Esophagus squamous epithelium (tissue), 5 donors: ENCODE results near the gene TEX29. TPM values are rescaled to one million over a fixed set of nuclear protein-coding genes. Genes with fewer than 3 reads are reported as not detected.

Experiments
- DNase-seq: peaks from one replicate; lab custom pipeline; 2025; lab: John Stamatoyannopoulos, UW
- H3K27ac ChIP-seq, 4 donors: fragments of 200-600 bp; sonication (generic); one replicate each; pipeline ENCODE4 v1.5.1; 2016 to 2019; ENCODE audit warnings: mild to moderate bottlenecking in 1 of 4
- H3K27me3 ChIP-seq, 4 donors: fragments of 200-600 bp; sonication (generic); 1 replicate in 3 of 4; 2 replicates in 1 of 4; pipeline versions ENCODE4 v1.5.1 to v1.6.0; 2017 to 2021; ENCODE audit warnings: antibody characterized with exemption in 1 of 4
- H3K36me3 ChIP-seq, 3 donors: fragments of 200-600 bp; sonication (generic); one replicate each; pipeline ENCODE4 v1.5.1; 2016 to 2019
- H3K4me1 ChIP-seq, 3 donors: fragments of 200-600 bp; sonication (generic); one replicate each; pipeline ENCODE4 v1.5.1; 2017 to 2019
- H3K4me3 ChIP-seq, 4 donors: fragments of 200-600 bp; sonication (generic); 1 replicate in 3 of 4; 2 replicates in 1 of 4; pipeline ENCODE4 v1.5.1; 2016 to 2019; ENCODE audit warnings: mild to moderate bottlenecking in 2 of 4, moderate library complexity in 1 of 4
- H3K9me3 ChIP-seq, 3 donors: fragments of 200-600 bp; sonication (generic); one replicate each; pipeline ENCODE4 v1.5.1; 2016 to 2019
- CTCF ChIP-seq, 6 experiments: fragments of 450-650 bp in 4 of 6; fragments of 200-600 bp in 2 of 6; sonication (generic) in 2 of 6; IDR thresholded peaks; one replicate each; pipeline ENCODE4 v1.5.1; 2016 to 2019; ENCODE audit warnings: antibody characterized with exemption in 6 of 6, mild to moderate bottlenecking in 4 of 6, moderate library complexity in 4 of 6
- POLR2A ChIP-seq, 4 donors: fragments of 450-650 bp; IDR thresholded peaks; one replicate each; pipeline ENCODE4 v1.6.1; 2017; ENCODE audit warnings: antibody characterized with exemption in 4 of 4, mild to moderate bottlenecking in 4 of 4, moderate library complexity in 3 of 4
- WGBS, 2 donors: methylation state at CpG; one replicate each; pipeline ENCODE4 v1.1.5; 2018; 5-methylcytosine and 5-hydroxymethylcytosine counted together
- intact Hi-C: fragments of 100-400 bp; cut with DNase I; formaldehyde crosslinking; loops from one replicate; pipeline ENCODE4 v1.15.0; 2022
- total RNA-seq, 4 donors: library from RNA; depleted of rRNA; stranded (reverse); fragments of >200 nt; gene quantifications; one replicate each; pipeline ENCODE4 v1.1.0, GENCODE V29; 2016
- donor health status: DM: yes; HTN: yes; CAD: no.

TEX29 gene
- total RNA-seq, 4 donors from 2014 or later: not detected

GRCh38 chr13:111304603-111305289 is 15.7 kb upstream of the TEX29 start:
- peaks cover 14 to 92% (median 46%) of the 10 kb centered on the region in 3 donors for H3K36me3 ChIP-seq
- intact Hi-C loops: no loop called here

GRCh38 chr13:111312944-111313590 is 7.4 kb upstream of the TEX29 start:
- Histone ChIP-seq H3K36me3 (peaks cover 0 to 32% (median 4%) of the 10 kb centered on the region in 3 donors), H3K27ac (no peak overlapping the region), H3K9me3 (peaks cover 0 to 11% (median 6%) of the 10 kb centered on the region in 3 donors), H3K4me3 (no peak overlapping the region), H3K4me1 (no peaks in the 10 kb centered on the region), H3K27me3 (no peaks in the 10 kb centered on the region)
- WGBS, 2 donors: 95 to 100% methylated on average over 4 to 9 of the region's 17 CpGs
- no peak for DNase-seq
- TF ChIP-seq CTCF (IDR thresholded peaks at IDR 0.05) (no peak), POLR2A (IDR thresholded peaks at IDR 0.05) (no peak)
- intact Hi-C loops: no loop called here

More at GRCh38 chr13:111304603-111305289, 15.7 kb upstream of the TEX29 start:
- Histone ChIP-seq H3K4me1 (peaks cover 0 to 13% (median 0%) of the 10 kb centered on the region in 3 donors), H3K27me3 (no peaks in the 10 kb centered on the region), H3K27ac (no peak overlapping the region), H3K9me3 (no peaks in the 10 kb centered on the region), H3K4me3 (no peak overlapping the region)
- no peak for DNase-seq
- WGBS, 2 donors: 89 to 92% methylated on average over 16 to 20 of the region's 20 CpGs
- TF ChIP-seq CTCF (IDR thresholded peaks at IDR 0.05) (no peak), POLR2A (IDR thresholded peaks at IDR 0.05) (no peak)

- no peak overlapping the region for H3K27ac ChIP-seq
- peaks cover 0 to 11% (median 6%) of the 10 kb centered on the region in 3 donors for H3K9me3 ChIP-seq
- no peak overlapping the region for H3K4me3 ChIP-seq
- H3K36me3 ChIP-seq: peaks cover 0 to 23% (median 4%) of the 10 kb centered on the region in 3 donors
- H3K27me3 ChIP-seq: no peaks in the 10 kb centered on the region
- WGBS, 2 donors: 90 to 92% methylated on average over 9 to 10 of the region's 14 CpGs
- H3K4me1 ChIP-seq: no peaks in the 10 kb centered on the region
- TF ChIP-seq CTCF (IDR thresholded peaks at IDR 0.05) (no peak), POLR2A (IDR thresholded peaks at IDR 0.05) (no peak)
- intact Hi-C loops: no loop called here
- DNase-seq: no peak
Measured at GRCh38 chr13:111313911-111314425, 6.5 kb upstream of the TEX29 start.

- no peak for TF ChIP-seq POLR2A (IDR thresholded peaks at IDR 0.05)
- TF ChIP-seq CTCF (IDR thresholded peaks at IDR 0.05): no peak
- intact Hi-C loops: no loop called here
- H3K9me3 ChIP-seq: peaks cover 0 to 11% (median 6%) of the 10 kb centered on the region in 3 donors
- 70 to 71% methylated on average over 6 of the region's 6 CpGs for WGBS, 2 donors
- H3K36me3 ChIP-seq: peaks cover 0 to 22% (median 4%) of the 10 kb centered on the region in 3 donors
- H3K4me1 ChIP-seq: no peaks in the 10 kb centered on the region
- no peaks in the 10 kb centered on the region for H3K27me3 ChIP-seq
- no peak overlapping the region for H3K27ac ChIP-seq
- no peak overlapping the region for H3K4me3 ChIP-seq
- no peak for DNase-seq
Measured at GRCh38 chr13:111314852-111315251, 5.6 kb upstream of the TEX29 start.
